Prostate gland (tissue), 2 donors: ENCODE measurements around the gene MRC1. TPM values are rescaled to one million over a fixed set of nuclear protein-coding genes. Genes with fewer than 3 reads are reported as not detected.

Experiments
- DNase-seq: peaks from one replicate; pipeline ENCODE4 v3.0.0-alpha.2; 2019; ENCODE audit warnings: low spot score
- H3K27ac ChIP-seq, 2 donors: fragments of 200-600 bp; sonication (generic); 2 replicates each; pipeline ENCODE4 v1.5.1; 2017 to 2019
- H3K27me3 ChIP-seq: fragments of 200-600 bp; sonication (generic); replicated peaks from 2 replicates; pipeline ENCODE4 v1.5.1; 2019; ENCODE audit not compliant: insufficient read depth
- H3K36me3 ChIP-seq, 2 donors: fragments of 200-600 bp; sonication (generic); 1 replicate in 1 of 2; 2 replicates in 1 of 2; pipeline versions ENCODE4 v1.5.1 to v1.8.1; 2017 to 2019
- H3K4me1 ChIP-seq: fragments of 200-600 bp; sonication (generic); replicated peaks from 2 replicates; pipeline ENCODE4 v1.5.1; 2019
- H3K4me3 ChIP-seq, 2 donors: fragments of 200-600 bp; sonication (generic); 2 replicates each; pipeline ENCODE4 v1.5.1; 2017 to 2019
- H3K9me3 ChIP-seq: fragments of 200-600 bp; sonication (generic); 2 replicates; pipeline ENCODE4 v1.5.1; 2017
- POLR2A ChIP-seq: fragments of 450-650 bp; IDR thresholded peaks from one replicate; pipeline ENCODE4 v1.6.1; 2016; ENCODE audit warnings: antibody characterized with exemption, mild to moderate bottlenecking
- POLR2AphosphoS5 ChIP-seq: sonication (generic); formaldehyde crosslinking; IDR thresholded peaks from one replicate; pipeline ENCODE4 v1.6.1; 2017; ENCODE audit warnings: antibody characterized with exemption
- WGBS: methylation state at CpG from one replicate; pipeline ENCODE4 v1.1.5; 2018; 5-methylcytosine and 5-hydroxymethylcytosine counted together
- intact Hi-C: fragments of 100-400 bp; cut with DNase I; formaldehyde crosslinking; loops from one replicate; pipeline ENCODE4 v1.14.2; 2022
- total RNA-seq, 2 donors: library from RNA; depleted of rRNA; stranded (reverse); fragments of >200 nt; gene quantifications; one replicate each; pipeline ENCODE4 v1.1.0, GENCODE V29; 2016
- TF ChIP-seq, protein P1 (sequence below), 4 experiments: fragments of 200-600 bp in 2 of 4; fragments of 450-650 bp in 2 of 4; sonication (generic) in 2 of 4; IDR thresholded peaks; 1 replicate in 3 of 4; 2 replicates in 1 of 4; pipeline ENCODE4 v1.5.1; 2016 to 2019; ENCODE audit warnings: antibody characterized with exemption in 4 of 4, mild to moderate bottlenecking in 2 of 4, moderate library complexity in 2 of 4

MRC1 gene
- total RNA-seq, 2 donors from 2014 or later, result 3.1 to 27.4 TPM

DNA sequence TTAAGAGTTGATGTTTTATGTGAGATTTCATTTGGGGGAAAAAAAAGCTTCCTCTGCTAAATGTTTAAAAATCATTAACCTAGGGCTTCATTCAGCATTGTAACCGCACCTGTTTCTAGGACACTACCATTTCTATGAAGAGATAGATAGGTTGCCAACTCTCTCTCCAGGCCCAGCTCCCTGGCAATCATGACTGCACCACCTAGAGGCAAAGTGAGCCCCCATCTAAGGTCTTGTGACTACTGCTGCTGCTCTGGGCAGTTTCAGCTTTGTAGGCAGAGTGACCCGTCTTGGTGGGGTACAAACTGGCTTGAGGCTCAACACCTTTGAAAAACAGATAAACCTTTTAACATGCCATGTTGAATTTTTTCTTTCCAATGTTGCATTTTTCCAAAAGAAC is 27.3 kb upstream of the MRC1 start:
- no peaks in the 10 kb centered on the region for H3K36me3 ChIP-seq

DNA sequence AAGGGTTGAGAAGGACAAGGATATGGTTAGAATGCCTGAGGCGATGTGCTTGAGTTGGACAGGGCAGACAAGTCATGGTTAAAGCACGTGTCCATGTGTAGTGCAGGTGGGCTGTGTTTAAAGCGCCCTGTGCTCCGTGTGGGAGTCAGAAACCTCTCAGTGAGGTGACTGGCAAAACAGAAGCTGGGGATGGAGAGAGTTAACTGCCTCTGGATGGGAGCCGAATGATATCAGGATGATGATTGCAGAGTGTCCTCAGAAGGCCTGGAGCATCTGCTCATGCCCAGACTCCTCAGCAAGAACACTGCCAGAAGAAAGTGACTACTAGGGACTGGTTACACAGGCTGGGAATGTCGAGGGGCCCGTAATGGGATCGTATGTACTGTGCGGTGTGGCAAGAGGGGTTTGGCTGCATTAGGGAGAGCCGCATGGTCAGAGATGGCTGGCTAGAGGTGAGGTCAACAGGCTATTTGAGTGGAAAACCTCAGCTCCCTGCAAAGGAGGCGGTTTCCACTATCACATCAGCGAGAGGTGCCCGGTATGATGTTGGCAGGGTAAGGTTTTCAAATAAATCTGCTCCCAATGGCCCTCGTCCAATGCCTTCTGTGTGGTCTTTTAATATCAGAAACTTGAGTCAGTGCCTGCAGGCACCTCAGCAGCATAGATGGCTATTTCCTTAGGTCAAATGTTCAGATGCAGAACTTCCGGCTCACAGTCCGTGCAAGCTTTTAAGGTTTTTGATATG is 26.1 kb upstream of the MRC1 start:
- Histone ChIP-seq H3K27me3 (no peaks in the 10 kb centered on the region), H3K4me3 (no peak overlapping the region), H3K27ac (no peak overlapping the region), H3K36me3 (no peaks in the 10 kb centered on the region), H3K4me1 (peaks cover 5% of the 10 kb centered on the region), H3K9me3 (no peaks in the 10 kb centered on the region)
- no peak for TF ChIP-seq POLR2AphosphoS5
- TF ChIP-seq, protein P1, sequence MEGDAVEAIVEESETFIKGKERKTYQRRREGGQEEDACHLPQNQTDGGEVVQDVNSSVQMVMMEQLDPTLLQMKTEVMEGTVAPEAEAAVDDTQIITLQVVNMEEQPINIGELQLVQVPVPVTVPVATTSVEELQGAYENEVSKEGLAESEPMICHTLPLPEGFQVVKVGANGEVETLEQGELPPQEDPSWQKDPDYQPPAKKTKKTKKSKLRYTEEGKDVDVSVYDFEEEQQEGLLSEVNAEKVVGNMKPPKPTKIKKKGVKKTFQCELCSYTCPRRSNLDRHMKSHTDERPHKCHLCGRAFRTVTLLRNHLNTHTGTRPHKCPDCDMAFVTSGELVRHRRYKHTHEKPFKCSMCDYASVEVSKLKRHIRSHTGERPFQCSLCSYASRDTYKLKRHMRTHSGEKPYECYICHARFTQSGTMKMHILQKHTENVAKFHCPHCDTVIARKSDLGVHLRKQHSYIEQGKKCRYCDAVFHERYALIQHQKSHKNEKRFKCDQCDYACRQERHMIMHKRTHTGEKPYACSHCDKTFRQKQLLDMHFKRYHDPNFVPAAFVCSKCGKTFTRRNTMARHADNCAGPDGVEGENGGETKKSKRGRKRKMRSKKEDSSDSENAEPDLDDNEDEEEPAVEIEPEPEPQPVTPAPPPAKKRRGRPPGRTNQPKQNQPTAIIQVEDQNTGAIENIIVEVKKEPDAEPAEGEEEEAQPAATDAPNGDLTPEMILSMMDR (IDR thresholded peaks at IDR 0.05), result no peak
- TF ChIP-seq POLR2A, result no peak
- DNase-seq, result no peak
- 37% methylated on average over 16 of the region's 16 CpGs for WGBS
- intact Hi-C loops, result no loop called here

More for the DNA sequence above, 27.3 kb upstream of the MRC1 start:
- no peak overlapping the region for H3K4me3 ChIP-seq
- intact Hi-C loops, result no loop called here
- WGBS, result 85% methylated on average over 2 of the region's 2 CpGs
- peaks cover 5% of the 10 kb centered on the region for H3K4me1 ChIP-seq
- no peak for DNase-seq
- TF ChIP-seq, protein P1 (IDR thresholded peaks at IDR 0.05), result no peak
- TF ChIP-seq POLR2A (no peak), POLR2AphosphoS5 (no peak)
- H3K9me3 ChIP-seq, result no peaks in the 10 kb centered on the region
- no peaks in the 10 kb centered on the region for H3K27me3 ChIP-seq
- H3K27ac ChIP-seq, result no peak overlapping the region

DNA sequence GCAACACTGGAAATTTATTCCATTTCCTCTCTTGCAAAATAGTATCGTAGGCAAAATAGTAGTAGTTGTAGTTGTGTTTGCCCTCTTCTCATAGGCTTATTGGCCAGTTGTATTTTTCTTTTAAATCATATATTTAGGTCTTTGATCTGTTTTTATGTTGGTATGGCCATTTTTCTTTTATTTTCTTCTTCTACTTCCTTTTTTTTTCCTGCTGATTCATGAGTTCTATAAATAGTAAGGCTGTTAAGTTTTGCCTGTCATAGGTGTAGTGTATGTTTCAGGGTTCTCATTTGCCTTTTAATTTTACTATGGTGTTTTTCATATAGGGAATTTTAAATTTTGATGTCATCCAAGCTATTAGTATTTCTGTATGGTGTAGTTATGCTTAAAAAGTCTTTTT is 25.4 kb upstream of the MRC1 start:
- Histone ChIP-seq H3K4me1 (peaks cover 5% of the 10 kb centered on the region), H3K27ac (no peak overlapping the region), H3K36me3 (no peaks in the 10 kb centered on the region), H3K4me3 (no peak overlapping the region), H3K27me3 (no peaks in the 10 kb centered on the region), H3K9me3 (no peaks in the 10 kb centered on the region)
- intact Hi-C loops, result no loop called here
- DNase-seq, result no peak
- 37% methylated on average over 1 of the region's 1 CpG for WGBS
- TF ChIP-seq, protein P1 (IDR thresholded peaks at IDR 0.05), result no peak
- TF ChIP-seq POLR2A (no peak), POLR2AphosphoS5 (no peak)

DNA sequence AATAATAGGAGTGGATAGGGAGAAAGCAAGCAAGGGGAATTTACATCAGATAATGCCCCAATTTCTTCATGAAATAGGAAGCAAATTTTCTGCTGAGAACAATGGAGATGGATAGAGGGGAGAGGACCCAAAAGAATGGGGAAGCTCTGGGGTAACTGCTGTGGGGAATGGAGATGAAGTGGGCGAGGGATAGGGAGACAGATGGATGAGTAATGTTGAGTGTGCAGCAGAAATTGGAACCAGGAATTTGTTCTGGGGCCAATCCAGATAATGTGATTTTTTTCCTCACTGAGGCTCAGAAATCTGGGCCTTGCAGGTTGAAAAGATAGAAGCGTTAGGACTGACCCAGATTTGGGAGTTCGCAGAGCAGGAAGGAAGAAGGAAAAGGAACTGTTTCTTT is 24.5 kb upstream of the MRC1 start:
- H3K9me3 ChIP-seq, result no peaks in the 10 kb centered on the region
- H3K4me1 ChIP-seq, result peaks cover 5% of the 10 kb centered on the region
- WGBS, result 76% methylated on average over 3 of the region's 3 CpGs
- no peak overlapping the region for H3K4me3 ChIP-seq
- DNase-seq, result no peak
- TF ChIP-seq, protein P1 (IDR thresholded peaks at IDR 0.05), result no peak
- TF ChIP-seq POLR2AphosphoS5, result no peak
- TF ChIP-seq POLR2A, result no peak
- intact Hi-C loops, result no loop called here
- no peaks in the 10 kb centered on the region for H3K36me3 ChIP-seq
- no peak overlapping the region for H3K27ac ChIP-seq
- no peaks in the 10 kb centered on the region for H3K27me3 ChIP-seq

DNA sequence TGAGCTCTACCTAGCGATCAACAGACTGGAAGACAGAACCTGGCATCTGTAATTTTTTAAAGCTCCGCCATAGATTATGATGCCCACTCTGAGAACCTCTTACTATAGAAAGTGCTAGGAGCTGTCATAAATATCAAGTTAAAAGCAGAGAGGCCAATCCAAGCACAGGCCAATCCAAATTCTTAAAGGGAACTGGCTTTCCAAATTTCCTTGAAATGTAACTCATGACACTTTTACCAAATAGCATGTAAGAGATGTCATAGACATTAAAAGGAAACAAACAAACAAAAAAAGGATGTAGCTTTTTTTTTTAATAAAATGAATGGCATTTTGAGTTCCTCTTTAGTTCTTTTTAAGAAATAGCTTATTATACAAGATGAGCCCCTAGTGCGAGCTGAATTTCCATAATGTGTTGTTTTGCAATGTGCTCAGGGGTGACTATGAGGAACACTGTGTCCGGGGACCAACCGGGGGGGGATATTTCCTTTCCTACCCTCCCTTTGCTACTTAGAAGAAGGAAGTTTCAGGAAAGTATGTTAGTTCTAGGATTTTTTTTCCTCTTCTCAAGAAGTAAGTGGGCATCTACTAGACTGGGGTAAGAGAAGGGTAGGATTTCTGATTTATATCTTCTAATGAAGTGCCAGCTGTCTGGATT is 23.7 kb upstream of the MRC1 start:
- Histone ChIP-seq H3K4me1 (peaks cover 5% of the 10 kb centered on the region), H3K9me3 (no peaks in the 10 kb centered on the region), H3K27ac (no peak overlapping the region), H3K4me3 (no peak overlapping the region), H3K27me3 (no peaks in the 10 kb centered on the region), H3K36me3 (no peaks in the 10 kb centered on the region)
- intact Hi-C loops, result no loop called here
- DNase-seq, result no peak
- 80% methylated on average over 5 of the region's 5 CpGs for WGBS
- TF ChIP-seq POLR2AphosphoS5 (no peak), POLR2A (no peak)
- TF ChIP-seq, protein P1 (IDR thresholded peaks at IDR 0.05), result no peak
